ENCODE results near the gene PREB.
A peak's percentile ranks its signal among the peaks of the same experiment; 100 is the strongest.

The PREB gene

GRCh38 chr2:27094353-27094984 is 40.0 kb downstream of the PREB start:
- DNase-seq (ENCODE audit: low read depth), result no peak

- no peak for DNase-seq (ENCODE audit: low read depth)
Measured at GRCh38 chr2:27093430-27094352, 40.7 kb downstream of the PREB start.

- DNase-seq (ENCODE audit: low read depth), result no peak
Measured at GRCh38 chr2:27092696-27093429, 41.6 kb downstream of the PREB start.

- no peak for DNase-seq (ENCODE audit: low read depth)
Measured at GRCh38 chr2:27091746-27092695, 42.4 kb downstream of the PREB start.

- DNase-seq (ENCODE audit: low read depth), result no peak
Measured at GRCh38 chr2:27089111-27089954, 45.1 kb downstream of the PREB start.

- DNase-seq (ENCODE audit: low read depth), result no peak
Measured at GRCh38 chr2:27088634-27089033, 45.8 kb downstream of the PREB start.

- DNase-seq (ENCODE audit: low read depth), result no peak
Measured at GRCh38 chr2:27087823-27088410, 46.5 kb downstream of the PREB start.

- DNase-seq (ENCODE audit: low read depth), result peak; percentile 5
Measured at GRCh38 chr2:27086724-27087593, 47.5 kb downstream of the PREB start, which contains the start of gene KHK. KHK (plus strand) TSS chr2:27086772; CDS start chr2:27087260, 488 bp downstream.

GRCh38 chr2:27086090-27086723 is 48.2 kb downstream of the PREB start:
- DNase-seq (ENCODE audit: low read depth), result peak; percentile 77

- DNase-seq (ENCODE audit: low read depth), result peak; percentile 41
Measured at GRCh38 chr2:27085673-27086089, 48.8 kb downstream of the PREB start.

GRCh38 chr2:27085062-27085672 is 49.3 kb downstream of the PREB start:
- DNase-seq (ENCODE audit: low read depth), result no peak

- DNase-seq (ENCODE audit: low read depth), result no peak
Measured at GRCh38 chr2:27084297-27085061, 50.0 kb downstream of the PREB start.

- no peak for DNase-seq (ENCODE audit: low read depth)
Measured at GRCh38 chr2:27083410-27084296, 50.8 kb downstream of the PREB start.

GRCh38 chr2:27082773-27083409 is 51.5 kb downstream of the PREB start:
- no peak for DNase-seq (ENCODE audit: low read depth)

- DNase-seq (ENCODE audit: low read depth), result no peak
Measured at GRCh38 chr2:27081984-27082772, 52.3 kb downstream of the PREB start.
